ENCODE data around the gene FATE1.

Gene FATE1

GRCh38 chrX:151704041-151704663 lies 11.7 kb upstream of the FATE1 start:
- FAIRE-seq: no peak

GRCh38 chrX:151708821-151709220 lies 7.0 kb upstream of the FATE1 start:
- FAIRE-seq: no peak

GRCh38 chrX:151710457-151710856 lies 5.4 kb upstream of the FATE1 start:
- no peak for FAIRE-seq

GRCh38 chrX:151711154-151711553 lies 4.7 kb upstream of the FATE1 start:
- FAIRE-seq: no peak

- no peak for FAIRE-seq
Observed at GRCh38 chrX:151711787-151712186, 4.0 kb upstream of the FATE1 start.

- FAIRE-seq: no peak
Observed at GRCh38 chrX:151712253-151712652, 3.6 kb upstream of the FATE1 start.

GRCh38 chrX:151713849-151714248 lies 2.0 kb upstream of the FATE1 start:
- FAIRE-seq: no peak

GRCh38 chrX:151714362-151714761 lies 1.5 kb upstream of the FATE1 start:
- no peak for FAIRE-seq

- no peak for FAIRE-seq
Observed at GRCh38 chrX:151722241-151722846, 6.5 kb downstream of the FATE1 start.

- no peak for FAIRE-seq
Observed at GRCh38 chrX:151723156-151723760, 7.4 kb downstream of the FATE1 start.

GRCh38 chrX:151724563-151725337 lies 8.9 kb downstream of the FATE1 start:
- FAIRE-seq: no peak

GRCh38 chrX:151725338-151725614 lies 9.4 kb downstream of the FATE1 start:
- FAIRE-seq: no peak

- no peak for FAIRE-seq
Observed at GRCh38 chrX:151726751-151727150, 10.9 kb downstream of the FATE1 start.

GRCh38 chrX:151727346-151727745 lies 11.5 kb downstream of the FATE1 start:
- FAIRE-seq: no peak

- no peak for FAIRE-seq
Observed at GRCh38 chrX:151729056-151729725, 13.4 kb downstream of the FATE1 start.

GRCh38 chrX:151734446-151734845 lies 18.6 kb downstream of the FATE1 start, which contains the start of gene CNGA2:
Gene CNGA2 (plus strand): TSS chrX:151734746. CDS start chrX:151738484, 3,738 bp downstream.
- FAIRE-seq: no peak

- no peak for FAIRE-seq
Observed at GRCh38 chrX:151735219-151735618, 19.4 kb downstream of the FATE1 start.

GRCh38 chrX:151736685-151737084 lies 20.9 kb downstream of the FATE1 start:
- FAIRE-seq: no peak

GRCh38 chrX:151737494-151737893 lies 21.7 kb downstream of the FATE1 start:
- FAIRE-seq: no peak

GRCh38 chrX:151738751-151739150 lies 22.9 kb downstream of the FATE1 start:
- FAIRE-seq: no peak

- FAIRE-seq: no peak
Observed at GRCh38 chrX:151741606-151742005, 25.8 kb downstream of the FATE1 start.

GRCh38 chrX:151742311-151742710 lies 26.5 kb downstream of the FATE1 start:
- no peak for FAIRE-seq
